A549 (cell line): ENCODE measurements around the gene OR52E8. TPM values are rescaled to one million over a fixed set of nuclear protein-coding genes. Genes with fewer than 3 reads are reported as not detected.

Experiments
- ATAC-seq, 2 experiments: fragments of 200-7000 bp in 1 of 2; fragments of >200 bp in 1 of 2; cut with Nextera tagmentation in 1 of 2; cut with Tn5 transposase in 1 of 2; 3 replicates each; pipeline versions ENCODE4 v1.8.0 to v1.9.1; 2018 to 2020; ENCODE audit warnings: mild to moderate bottlenecking in 1 of 2, moderate library complexity in 1 of 2
- CTCF ChIA-PET: fragments of 300-600 bp; sonication (Branson Sonifier 250); formaldehyde crosslinking; extraction: SDS; loops from one replicate; lab custom pipeline; 2021; ENCODE audit warnings: antibody characterized with exemption, inconsistent platforms; lab: Yijun Ruan, JAX
- POLR2A ChIA-PET: fragments of 350-600 bp; formaldehyde crosslinking; extraction: SDS; loops from one replicate; lab custom pipeline; 2021; ENCODE audit warnings: antibody characterized with exemption, inconsistent platforms; lab: Yijun Ruan, JAX
- DNase-seq, 2 experiments: peaks; one replicate each; pipeline versions ENCODE4 v3.0.0 to v3.0.0-alpha.2; 2011 to 2016; ENCODE audit warnings: low read depth in 1 of 2, low spot score in 1 of 2
- FAIRE-seq: peaks from 2 replicates; lab custom pipeline; 2011; peaks lifted over from hg19 to GRCh38; lab: Jason Lieb, UNC
- H3K27ac ChIP-seq, 2 experiments: fragments of >200 bp; sonication (Bioruptor Twin); formaldehyde crosslinking; 3 replicates each; pipeline ENCODE4 v1.5.1; 2016 to 2017
- H3K4me1 ChIP-seq: fragments of >200 bp; sonication (Bioruptor Twin); formaldehyde crosslinking; 3 replicates; pipeline ENCODE4 v1.6.1; 2016
- H3K4me2 ChIP-seq: fragments of >200 bp; sonication (Bioruptor Twin); formaldehyde crosslinking; 3 replicates; pipeline ENCODE4 v1.6.1; 2016
- H3K4me3 ChIP-seq: fragments of >200 bp; sonication (Bioruptor Twin); formaldehyde crosslinking; 3 replicates; pipeline ENCODE4 v1.5.1; 2016
- H3K9me3 ChIP-seq: fragments of >200 bp; sonication (Bioruptor Twin); formaldehyde crosslinking; 3 replicates; pipeline ENCODE4 v1.6.1; 2016
- BCL3 ChIP-seq: fragments of >200 bp; sonication (Bioruptor Twin); formaldehyde crosslinking; IDR thresholded peaks from 3 replicates; pipeline ENCODE4 v1.6.1; 2016
- CBX2 ChIP-seq: fragments of 200-600 bp; sonication (generic); IDR thresholded peaks from 2 replicates; pipeline ENCODE4 v1.6.1; 2016; ENCODE audit warnings: low read depth, mild to moderate bottlenecking, borderline replicate concordance
- CEBPB ChIP-seq, 2 experiments: fragments of >200 bp in 1 of 2; sonication (Bioruptor Twin) in 1 of 2; formaldehyde crosslinking in 1 of 2; IDR thresholded peaks; 2 replicates each; pipeline ENCODE4 v1.6.1; 2012 to 2016
- CHD2 ChIP-seq: fragments of 150-350 bp; IDR thresholded peaks from 2 replicates; pipeline ENCODE4 v1.6.1; 2014; ENCODE audit warnings: low read length; ENCODE audit not compliant: partially characterized antibody
- CTCF ChIP-seq: fragments of >200 bp; sonication (Bioruptor Twin); formaldehyde crosslinking; IDR thresholded peaks from 3 replicates; pipeline ENCODE4 v1.5.1; 2016
- EHF ChIP-seq: fragments of 250-450 bp; sonication (Bioruptor Pico); IDR thresholded peaks from 2 replicates; pipeline ENCODE4 v1.5.0; 2020; ENCODE audit warnings: mild to moderate bottlenecking
- ELK1 ChIP-seq: fragments of 150-350 bp; IDR thresholded peaks from 2 replicates; pipeline ENCODE4 v1.6.1; 2014; ENCODE audit warnings: low read depth, mild to moderate bottlenecking, low read length
- FOSL2 ChIP-seq, 2 experiments: fragments of 450-650 bp in 1 of 2; fragments of >200 bp in 1 of 2; sonication (Bioruptor Twin) in 1 of 2; formaldehyde crosslinking; IDR thresholded peaks; 2 replicates each; pipeline versions ENCODE4 v1.5.0 to v1.6.1; 2016 to 2020; ENCODE audit warnings: mild to moderate bottlenecking in 1 of 2, moderate library complexity in 1 of 2
- HDAC2 ChIP-seq: fragments of 200-600 bp; sonication (generic); IDR thresholded peaks from 2 replicates; pipeline ENCODE4 v1.6.1; 2016
- HOXA7 ChIP-seq: fragments of 250-450 bp; sonication (Bioruptor Pico); IDR thresholded peaks from 2 replicates; pipeline ENCODE4 v1.5.0; 2020; ENCODE audit warnings: mild to moderate bottlenecking, moderate library complexity
- HOXB13 ChIP-seq: fragments of 250-450 bp; sonication (Bioruptor Pico); IDR thresholded peaks from 2 replicates; pipeline ENCODE4 v1.5.0; 2020; ENCODE audit warnings: low read depth, mild to moderate bottlenecking, moderate library complexity
- HOXB5 ChIP-seq: fragments of 250-450 bp; sonication (Bioruptor Pico); IDR thresholded peaks from 2 replicates; pipeline ENCODE4 v1.5.0; 2020; ENCODE audit warnings: mild to moderate bottlenecking, moderate library complexity
- KDM1A ChIP-seq: fragments of 200-600 bp; sonication (generic); IDR thresholded peaks from 2 replicates; pipeline ENCODE4 v1.6.1; 2016; ENCODE audit warnings: low read depth, mild to moderate bottlenecking
- MAX ChIP-seq: IDR thresholded peaks from 2 replicates; pipeline ENCODE4 v1.6.1; 2012
- NFE2L2 ChIP-seq: fragments of 150-350 bp; conservative IDR thresholded peaks from 2 replicates; pipeline ENCODE4 v1.6.1; 2014; ENCODE audit warnings: low read length
- NPAS2 ChIP-seq: fragments of 250-450 bp; sonication (Bioruptor Pico); IDR thresholded peaks from 2 replicates; pipeline ENCODE4 v1.8.0; 2022; ENCODE audit warnings: mild to moderate bottlenecking, moderate library complexity, borderline replicate concordance
- NR3C1 ChIP-seq: fragments of >200 bp; sonication (Bioruptor Twin); formaldehyde crosslinking; IDR thresholded peaks from 3 replicates; pipeline ENCODE4 v1.6.1; 2017
- POLR2A ChIP-seq: IDR thresholded peaks from 2 replicates; pipeline ENCODE4 v1.6.1; 2012; ENCODE audit warnings: mild to moderate bottlenecking, low read length
- RAD21 ChIP-seq, 2 experiments: fragments of >200 bp in 1 of 2; sonication (Bioruptor Twin) in 1 of 2; formaldehyde crosslinking in 1 of 2; IDR thresholded peaks in 1 of 2; conservative IDR thresholded peaks in 1 of 2; 2 replicates in 1 of 2; 3 replicates in 1 of 2; pipeline ENCODE4 v1.6.1; 2012 to 2018; ENCODE audit warnings: inconsistent platforms in 1 of 2
- RNF2 ChIP-seq: fragments of 200-600 bp; sonication (generic); IDR thresholded peaks from 2 replicates; pipeline ENCODE4 v1.6.1; 2016; ENCODE audit warnings: low read depth, mild to moderate bottlenecking, antibody characterized with exemption, moderate library complexity, borderline replicate concordance
- SMC3 ChIP-seq: fragments of >200 bp; sonication (Bioruptor Twin); formaldehyde crosslinking; IDR thresholded peaks from 3 replicates; pipeline ENCODE4 v1.6.1; 2018; ENCODE audit warnings: inconsistent platforms
- TFCP2L1 ChIP-seq: fragments of 250-450 bp; sonication (Bioruptor Pico); IDR thresholded peaks from 2 replicates; pipeline ENCODE4 v1.5.0; 2021; ENCODE audit warnings: mild to moderate bottlenecking
- ZC3H11A ChIP-seq: fragments of 450-650 bp; IDR thresholded peaks from 2 replicates; pipeline ENCODE4 v1.6.1; 2014; ENCODE audit warnings: antibody characterized with exemption, mild to moderate bottlenecking
- WGBS: methylation state at CpG from one replicate; pipeline ENCODE4 v1.1.6; 2017; ENCODE audit errors: missing lambda C conversion rate; 5-methylcytosine and 5-hydroxymethylcytosine counted together
- polyA plus RNA-seq, 4 experiments: library from polyadenylated mRNA; depleted of rRNA in 3 of 4; stranded (reverse); fragments of >200 nt; fragmentation: RNase III in 1 of 4; extraction: RNeasy Plus Mini Kit Qiagen cat#74134 plus additional on column Dnase treatment in 1 of 4; gene quantifications; 2 replicates in 3 of 4; 3 replicates in 1 of 4; pipeline ENCODE4 v1.2.3, GENCODE V29; 2011 to 2017

The OR52E8 gene
- polyA plus RNA-seq, 2 of the 4 experiments (the other 2 are of a cell fraction), result not detected

- ChIA-PET POLR2A (no interaction called here), CTCF (no interaction called here)
- no peak for DNase-seq
- no peaks in the 10 kb centered on the region for H3K9me3 ChIP-seq
- H3K4me2 ChIP-seq, result no peak within 1 kb of the TSS
- no peak for ATAC-seq
- no peak for FAIRE-seq
- no peak within 1 kb of the TSS for H3K4me3 ChIP-seq
- H3K27ac ChIP-seq, result no peak within 1 kb of the TSS
- TF ChIP-seq FOSL2 (IDR thresholded peaks at IDR 0.05) (no peak), FOSL2 (CRISPR knock-in tag; IDR thresholded peaks at IDR 0.05) (no peak), HDAC2 (no peak), RNF2 (no peak), EHF (CRISPR knock-in tag) (no peak), KDM1A (no peak), ELK1 (no peak), MAX (no peak), CBX2 (no peak), BCL3 (no peak)
- WGBS, result 48% methylated on average over 3 of the region's 3 CpGs
- H3K4me1 ChIP-seq, result no peaks in the 10 kb centered on the region
These were observed 35.4 kb upstream of the OR52E8 start, which contains the start of gene OR52E5 for GRCh38 chr11:5892908-5893307. Gene OR52E5, plus strand, starts transcription at chr11:5893208. Its CDS starts 7,569 bp downstream, at chr11:5900777.

- H3K27ac ChIP-seq, result no peak overlapping the region
- POLR2A ChIA-PET, result no interaction called here
- FAIRE-seq, result no peak
These were observed 33.8 kb upstream of the OR52E8 start for GRCh38 chr11:5891216-5891800.

GRCh38 chr11:5887661-5888060 is 30.2 kb upstream of the OR52E8 start:
- no peaks in the 10 kb centered on the region for H3K4me1 ChIP-seq
- WGBS, result 0% methylated on average over 1 of the region's 1 CpG
- TF ChIP-seq ELK1 (no peak), FOSL2 (IDR thresholded peaks at IDR 0.05) (no peak), FOSL2 (CRISPR knock-in tag; IDR thresholded peaks at IDR 0.05) (no peak), TFCP2L1 (no peak), NFE2L2 (no peak), NR3C1 (no peak), POLR2A (no peak), NPAS2 (CRISPR knock-in tag) (no peak), CHD2 (no peak), HOXA7 (CRISPR knock-in tag) (no peak), HOXB13 (no peak), BCL3 (no peak), CEBPB (IDR thresholded peaks at IDR 0.05) (no peak), HOXB5 (no peak), ZC3H11A (no peak)
- ATAC-seq, result no peak
- H3K4me2 ChIP-seq, result no peak overlapping the region
- ChIA-PET CTCF (interaction anchor here (0.8 kb wide), 1 partner anchor 162 kb away, joined by 3 read pairs; no protein-coding TSS in a partner anchor), POLR2A (no interaction called here)
- no peak for DNase-seq
- no peak for FAIRE-seq
- H3K4me3 ChIP-seq, result no peak overlapping the region
- no peaks in the 10 kb centered on the region for H3K9me3 ChIP-seq
- H3K27ac ChIP-seq, result no peak overlapping the region

More at GRCh38 chr11:5891216-5891800, 33.8 kb upstream of the OR52E8 start:
- WGBS, result 49% methylated on average over 4 of the region's 4 CpGs
- Histone ChIP-seq H3K4me2 (no peak overlapping the region), H3K9me3 (no peaks in the 10 kb centered on the region), H3K4me1 (no peaks in the 10 kb centered on the region), H3K4me3 (no peak overlapping the region)
- ATAC-seq (no peak), DNase-seq (peak; percentile 2 to 10)
- CTCF ChIA-PET, result interaction anchor here (0.9 to 1.0 kb wide), 5 partner anchors 9 to 1254 kb away, joined by 3 to 4 read pairs (median 3); partner anchors contain the start of genes OR51D1 and OR52N2
- TF ChIP-seq CTCF (peak; percentile 55), SMC3 (peak; percentile 43; the same call in 2 of the 3 replicates), RAD21 (conservative IDR thresholded peaks at IDR 0.05 in 1 of 2, IDR thresholded peaks at IDR 0.05 in 1 of 2) (peak; percentile 48 to 55; a peak in 4 of 5 replicates), POLR2A (no peak)
